Endothelial cell of umbilical vein (primary cell): ENCODE measurements around the gene TNFAIP1.

Source experiments
- CTCF ChIP-seq, 2 donors: IDR thresholded peaks; 1 replicate in 1 of 2; 2 replicates in 1 of 2; pipeline ENCODE4 v1.5.1; 2011; ENCODE audit warnings: low read length in 2 of 2, mild to moderate bottlenecking in 2 of 2, moderate library complexity in 2 of 2, control low read depth in 1 of 2, inconsistent platforms in 1 of 2, low read depth in 1 of 2; ENCODE audit not compliant: insufficient read depth in 1 of 2; ENCODE audit errors: extremely low read depth in 1 of 2
- GATA2 ChIP-seq: IDR thresholded peaks from 2 replicates; pipeline ENCODE4 v1.7.0; 2011; ENCODE audit warnings: low read depth, mild to moderate bottlenecking, moderate library complexity, mixed read lengths, low read length; ENCODE audit not compliant: insufficient read length, insufficient read depth
- JUN ChIP-seq: IDR thresholded peaks from 2 replicates; pipeline ENCODE4 v1.6.1; 2011; ENCODE audit warnings: borderline replicate concordance, low read depth; ENCODE audit not compliant: insufficient read length, insufficient read depth
- MAX ChIP-seq: IDR thresholded peaks from 2 replicates; pipeline ENCODE4 v1.6.1; 2011; ENCODE audit not compliant: insufficient read depth, insufficient read length
- POLR2A ChIP-seq: IDR thresholded peaks from 2 replicates; pipeline ENCODE4 v1.6.1; 2012; ENCODE audit warnings: low read depth, mild to moderate bottlenecking, control low read depth, low read length
- POLR2AphosphoS5 ChIP-seq: IDR thresholded peaks from 2 replicates; pipeline ENCODE4 v1.6.1; 2012; ENCODE audit warnings: low read depth, mild to moderate bottlenecking, control low read depth, low read length, moderate library complexity; ENCODE audit not compliant: insufficient read depth

GRCh38 chr17:28390984-28391383 lies 55.4 kb downstream of the TNFAIP1 start:
- no peak for TF ChIP-seq POLR2A
- TF ChIP-seq CTCF (IDR thresholded peaks at IDR 0.05; ENCODE audit: extremely low read depth in 1 of 2, insufficient read depth in 1 of 2, low read depth in 1 of 2, low read length in 2 of 2) = no peak
- TF ChIP-seq POLR2AphosphoS5 = no peak
- TF ChIP-seq JUN = no peak
- TF ChIP-seq MAX = no peak
- no peak for TF ChIP-seq GATA2
